ENCODE data around the gene FMO3.

DNA sequence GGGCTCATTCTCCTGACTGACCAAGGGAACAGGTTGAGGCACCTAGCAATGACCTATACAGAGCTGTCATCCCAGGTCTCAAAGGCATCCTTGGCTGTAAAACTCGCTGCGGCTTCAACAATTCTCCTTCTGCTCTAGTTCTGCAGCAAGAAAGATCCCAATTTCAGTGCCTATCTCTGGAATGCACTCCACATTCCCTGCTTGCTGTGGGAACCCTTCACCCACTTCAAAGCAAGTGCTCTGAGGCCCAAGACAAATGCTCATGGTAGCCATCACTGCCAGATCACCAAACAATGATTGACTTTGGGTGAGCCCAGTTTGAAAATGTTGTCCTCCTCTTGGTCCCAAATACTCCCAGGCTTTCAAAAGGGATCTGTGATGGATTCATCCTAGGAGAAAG lies 37.7 kb upstream of the FMO3 start:
- TF ChIP-seq TAF1 (IDR thresholded peaks at IDR 0.05; ENCODE audit: borderline replicate concordance, insufficient read depth, low read length) (no peak), FOXP2 (optimal IDR thresholded peaks at IDR 0.05; ENCODE audit: borderline replicate concordance, extremely low read depth, extremely low read length, insufficient read depth) (no peak), POLR2AphosphoS5 (IDR thresholded peaks at IDR 0.05; ENCODE audit: low read depth, low read length) (no peak), SIN3A (IDR thresholded peaks at IDR 0.05; ENCODE audit: borderline replicate concordance, insufficient read depth, low read length) (no peak)
